B cell (primary cell): ENCODE data around the gene COX14.

Source experiments
- CTCF ChIP-seq: fragments of 200-600 bp; IDR thresholded peaks from one replicate; pipeline ENCODE4 v1.8.0; 2022; ENCODE audit warnings: antibody characterized with exemption, mild to moderate bottlenecking
- EZH2 ChIP-seq: IDR thresholded peaks from 2 replicates; pipeline ENCODE4 v1.6.1; 2012; ENCODE audit warnings: borderline replicate concordance, low read depth, mild to moderate bottlenecking, moderate library complexity, low read length; ENCODE audit not compliant: insufficient read depth, poor library complexity, severe bottlenecking

GRCh38 chr12:50079771-50080170, 32.3 kb upstream of the COX14 start:
- no peak for TF ChIP-seq CTCF
- no peak for TF ChIP-seq EZH2
